CD14-positive monocyte (primary cell): ENCODE results near the gene TUBA3C. TPM values are rescaled to one million over a fixed set of nuclear protein-coding genes. Genes with fewer than 3 reads are reported as not detected.
A peak's percentile ranks its signal among the peaks of the same experiment; 100 is the strongest.
"Not testable (repeated sequence)": the region's sequence is repeated elsewhere in the genome, so short reads cannot be mapped to it uniquely, and the experiment has no call there.

Experiments
- DNase-seq, 3 donors: peaks; one replicate each; pipeline ENCODE4 v3.0.0-alpha.2; 2011 to 2022
- H2AFZ ChIP-seq: 2 replicates; pipeline ENCODE4 v1.6.0; 2012; ENCODE audit warnings: mild to moderate bottlenecking, low read depth, low read length, inconsistent platforms; ENCODE audit not compliant: insufficient read depth, poor library complexity, severe bottlenecking
- H3K27ac ChIP-seq, 2 donors: 1 replicate in 1 of 2; 2 replicates in 1 of 2; pipeline ENCODE4 v1.5.1; 2012 to 2013; ENCODE audit warnings: low read length in 2 of 2, control low read depth in 1 of 2, inconsistent platforms in 1 of 2, low read depth in 1 of 2, mild to moderate bottlenecking in 1 of 2
- H3K27me3 ChIP-seq, 2 donors: one replicate each; pipeline versions ENCODE4 v1.6.0 to v1.6.1; 2011 to 2013; ENCODE audit warnings: low read length in 2 of 2; ENCODE audit not compliant: control insufficient read depth in 2 of 2, insufficient read depth in 2 of 2
- H3K36me3 ChIP-seq, 2 donors: replicated peaks in 1 of 2; 1 replicate in 1 of 2; 2 replicates in 1 of 2; pipeline versions ENCODE4 v1.5.1 to v1.6.1; 2012 to 2013; ENCODE audit warnings: low read length in 2 of 2, control low read depth in 1 of 2, inconsistent platforms in 1 of 2, mild to moderate bottlenecking in 1 of 2; ENCODE audit not compliant: insufficient read depth in 2 of 2, control insufficient read depth in 1 of 2
- H3K4me1 ChIP-seq, 2 donors: 1 replicate in 1 of 2; 2 replicates in 1 of 2; pipeline versions ENCODE4 v1.5.1 to v1.6.1; 2012 to 2013; ENCODE audit warnings: low read length in 2 of 2, control low read depth in 1 of 2, inconsistent platforms in 1 of 2, mild to moderate bottlenecking in 1 of 2, moderate library complexity in 1 of 2; ENCODE audit not compliant: insufficient read depth in 2 of 2, control insufficient read depth in 1 of 2
- H3K4me2 ChIP-seq: replicated peaks from 2 replicates; pipeline ENCODE3; 2012; ENCODE audit warnings: low read length, moderate library complexity, mild to moderate bottlenecking; ENCODE audit not compliant: poor library complexity, severe bottlenecking; ENCODE audit errors: extremely low read depth
- H3K4me3 ChIP-seq, 3 experiments: fragments of 200-600 bp in 1 of 3; sonication (generic) in 1 of 3; replicated peaks in 1 of 3; 1 replicate in 2 of 3; 2 replicates in 1 of 3; pipeline ENCODE4 v1.5.1; 2011 to 2013; ENCODE audit warnings: low read length in 3 of 3, mild to moderate bottlenecking in 3 of 3, control low read depth in 2 of 3, low read depth in 2 of 3, inconsistent platforms in 1 of 3, moderate library complexity in 1 of 3
- H3K79me2 ChIP-seq: 2 replicates; pipeline ENCODE4 v1.6.0; 2012; ENCODE audit warnings: mild to moderate bottlenecking, control low read depth, inconsistent platforms, low read length, moderate library complexity; ENCODE audit not compliant: insufficient read depth
- H3K9ac ChIP-seq: 2 replicates; pipeline ENCODE4 v1.6.0; 2017; ENCODE audit warnings: low read length, mild to moderate bottlenecking; ENCODE audit not compliant: insufficient read depth, poor library complexity, severe bottlenecking
- H3K9me3 ChIP-seq, 2 donors: replicated peaks in 1 of 2; 1 replicate in 1 of 2; 2 replicates in 1 of 2; pipeline versions ENCODE4 v1.5.1 to v1.6.1; 2012 to 2013; ENCODE audit warnings: low read length in 2 of 2, control low read depth in 1 of 2; ENCODE audit not compliant: control insufficient read depth in 1 of 2, insufficient read depth in 1 of 2
- H4K20me1 ChIP-seq: 2 replicates; pipeline ENCODE4 v1.6.0; 2012; ENCODE audit warnings: mild to moderate bottlenecking, low read length, control low read depth, moderate library complexity; ENCODE audit not compliant: insufficient read depth
- H3K27ac Mint-ChIP-seq, 7 donors: one replicate each; pipeline ENCODE4 v1.8.0; 2020; ENCODE audit warnings: mild to moderate bottlenecking in 7 of 7, mixed read lengths in 7 of 7, moderate library complexity in 6 of 7, inconsistent platforms in 2 of 7
- H3K27me3 Mint-ChIP-seq, 3 donors: one replicate each; pipeline ENCODE4 v1.8.0; 2021 to 2022; ENCODE audit warnings: low read depth in 3 of 3, mild to moderate bottlenecking in 3 of 3, mixed read lengths in 3 of 3, moderate library complexity in 3 of 3, inconsistent platforms in 1 of 3
- H3K36me3 Mint-ChIP-seq, 2 donors: one replicate each; pipeline ENCODE4 v1.8.0; 2020; ENCODE audit warnings: mixed read lengths in 2 of 2, inconsistent platforms in 1 of 2, mild to moderate bottlenecking in 1 of 2
- H3K4me1 Mint-ChIP-seq: one replicate; pipeline ENCODE4 v1.8.0; 2020; ENCODE audit warnings: mild to moderate bottlenecking, mixed read lengths
- H3K4me3 Mint-ChIP-seq, 2 donors: one replicate each; pipeline ENCODE4 v1.8.0; 2020; ENCODE audit warnings: mild to moderate bottlenecking in 2 of 2, mixed read lengths in 2 of 2, moderate library complexity in 1 of 2
- H3K9me3 Mint-ChIP-seq, 7 donors: one replicate each; pipeline ENCODE4 v1.8.0; 2020 to 2022; ENCODE audit warnings: mixed read lengths in 7 of 7, mild to moderate bottlenecking in 6 of 7, moderate library complexity in 6 of 7, inconsistent platforms in 2 of 7
- WGBS: methylation state at CpG from one replicate; pipeline ENCODE4 v1.1.5; 2013; ENCODE audit warnings: missing lambda C conversion rate; ENCODE audit not compliant: insufficient coverage; 5-methylcytosine and 5-hydroxymethylcytosine counted together
- intact Hi-C, 2 donors: fragments of 100-400 bp; cut with micrococcal nuclease; formaldehyde crosslinking; loops; one replicate each; pipeline versions ENCODE4 v1.15.0 to v1.15.1; 2023
- polyA minus RNA-seq: library from RNA; depleted of rRNA, polyadenylated mRNA; stranded (reverse); fragments of >200 nt; gene quantifications from 2 replicates; pipeline ENCODE4 v1.2.3, GENCODE V29; 2012
- polyA plus RNA-seq, 3 donors: library from polyadenylated mRNA; depleted of rRNA in 1 of 3; unstranded in 2 of 3; stranded (reverse) in 1 of 3; fragments of 300-500 nt in 2 of 3; fragments of >200 nt in 1 of 3; fragmentation: Illumina TruSeq in 2 of 3; gene quantifications; 1 replicate in 2 of 3; 2 replicates in 1 of 3; pipeline ENCODE4 v1.2.3, GENCODE V29; 2012 to 2021
- total RNA-seq, 12 experiments: library from RNA in 1 of 12; stranded (reverse) in 1 of 12; fragments of 120-200 nt in 1 of 12; gene quantifications; one replicate each; pipeline ENCODE4 v1.2.4 and lab custom pipeline; 2013 to 2026; ENCODE audit warnings: mixed read lengths in 6 of 12, inconsistent platforms in 1 of 12
- TF ChIP-seq, protein P1 (sequence below): fragments of 200-600 bp; IDR thresholded peaks from one replicate; pipeline ENCODE4 v1.8.0; 2022; ENCODE audit warnings: antibody characterized with exemption, mild to moderate bottlenecking

TUBA3C gene
- total RNA-seq (2013) = not detected
- polyA plus RNA-seq (not detected), polyA minus RNA-seq (not detected in 2 replicates), total RNA-seq (lab: John Stamatoyannopoulos, UW) (0 to 0.30 (median 0) reads per million in 11 experiments)

DNA sequence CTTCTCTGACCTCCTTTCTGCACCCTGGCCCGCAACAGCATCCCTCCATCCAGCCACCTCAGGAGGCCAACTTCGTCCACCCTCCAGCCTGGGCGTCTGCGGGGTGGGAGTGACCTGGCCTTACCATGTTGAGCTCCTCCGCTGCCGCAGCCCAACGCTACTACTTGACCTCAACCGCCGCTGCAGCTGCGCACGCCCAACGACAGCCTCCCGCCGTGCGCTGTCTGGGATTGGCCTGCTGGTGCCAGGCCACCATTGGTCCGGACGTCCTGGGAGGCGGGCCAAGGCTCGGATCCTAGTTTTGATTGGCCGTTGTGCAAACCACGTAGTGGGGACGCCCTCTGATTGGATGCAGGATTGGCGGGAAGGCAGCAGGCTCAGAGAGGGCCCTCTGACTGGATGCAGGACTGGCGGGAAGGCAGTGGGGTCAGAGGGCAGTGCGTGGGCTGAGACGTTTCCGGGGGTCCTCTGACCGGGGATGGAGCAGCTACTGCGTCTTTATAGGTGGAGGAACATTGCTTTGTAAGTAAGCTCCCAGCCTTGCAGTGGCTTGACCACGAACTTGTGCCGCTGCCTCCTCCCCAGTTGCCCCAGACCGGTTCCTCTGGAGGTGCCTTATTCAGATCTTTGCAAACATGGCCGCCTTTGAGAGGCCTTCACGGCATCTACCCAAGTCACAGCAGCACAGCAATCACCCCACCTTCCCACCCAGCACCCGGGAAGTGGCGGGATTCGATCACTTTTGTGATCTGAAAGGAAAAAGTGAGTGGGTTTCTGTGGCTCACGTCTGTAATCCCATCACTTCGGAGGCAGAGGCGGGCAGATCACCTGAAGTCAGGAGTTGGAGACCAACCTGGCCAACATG lies at the start of gene TUBA3C:
Gene TUBA3C (minus strand): TSS at position 204 of the 865 bp plus-strand sequence. CDS start 77 bp downstream, at position 127.
- H3K9ac ChIP-seq = no peak within 1 kb of the TSS
- H3K27me3 ChIP-seq = no peaks in the 10 kb centered on the region
- no peaks in the 10 kb centered on the region for H3K4me1 ChIP-seq
- no peak within 1 kb of the TSS for H3K4me3 ChIP-seq
- H3K4me1 Mint-ChIP-seq = no peaks in the 10 kb centered on the region
- H3K27ac ChIP-seq = no peak within 1 kb of the TSS
- no peak within 1 kb of the TSS for H3K4me2 ChIP-seq
- no peak within 1 kb of the TSS for H3K27ac Mint-ChIP-seq
- peak within 1 kb of the TSS in 1 of 2 donors; percentile 37 for H3K4me3 Mint-ChIP-seq
- intact Hi-C loops = no loop called here
- peaks cover 51 to 81% of the 10 kb centered on the region in 2 donors for H3K9me3 ChIP-seq
- no peak for DNase-seq
- no peak within 1 kb of the TSS for H2AFZ ChIP-seq
- peaks cover 0 to 2% (median 0%) of the 10 kb centered on the region in 3 donors for H3K27me3 Mint-ChIP-seq
- H4K20me1 ChIP-seq = no peaks in the 10 kb centered on the region
- no peaks in the 10 kb centered on the region for H3K79me2 ChIP-seq
- no peaks in the 10 kb centered on the region for H3K36me3 Mint-ChIP-seq
- peaks cover 24 to 69% (median 45%) of the 10 kb centered on the region in 7 donors for H3K9me3 Mint-ChIP-seq
- 96% methylated on average over 34 of the region's 40 CpGs for WGBS
- H3K36me3 ChIP-seq = no peaks in the 10 kb centered on the region
- TF ChIP-seq, protein P1, sequence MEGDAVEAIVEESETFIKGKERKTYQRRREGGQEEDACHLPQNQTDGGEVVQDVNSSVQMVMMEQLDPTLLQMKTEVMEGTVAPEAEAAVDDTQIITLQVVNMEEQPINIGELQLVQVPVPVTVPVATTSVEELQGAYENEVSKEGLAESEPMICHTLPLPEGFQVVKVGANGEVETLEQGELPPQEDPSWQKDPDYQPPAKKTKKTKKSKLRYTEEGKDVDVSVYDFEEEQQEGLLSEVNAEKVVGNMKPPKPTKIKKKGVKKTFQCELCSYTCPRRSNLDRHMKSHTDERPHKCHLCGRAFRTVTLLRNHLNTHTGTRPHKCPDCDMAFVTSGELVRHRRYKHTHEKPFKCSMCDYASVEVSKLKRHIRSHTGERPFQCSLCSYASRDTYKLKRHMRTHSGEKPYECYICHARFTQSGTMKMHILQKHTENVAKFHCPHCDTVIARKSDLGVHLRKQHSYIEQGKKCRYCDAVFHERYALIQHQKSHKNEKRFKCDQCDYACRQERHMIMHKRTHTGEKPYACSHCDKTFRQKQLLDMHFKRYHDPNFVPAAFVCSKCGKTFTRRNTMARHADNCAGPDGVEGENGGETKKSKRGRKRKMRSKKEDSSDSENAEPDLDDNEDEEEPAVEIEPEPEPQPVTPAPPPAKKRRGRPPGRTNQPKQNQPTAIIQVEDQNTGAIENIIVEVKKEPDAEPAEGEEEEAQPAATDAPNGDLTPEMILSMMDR = no peak

DNA sequence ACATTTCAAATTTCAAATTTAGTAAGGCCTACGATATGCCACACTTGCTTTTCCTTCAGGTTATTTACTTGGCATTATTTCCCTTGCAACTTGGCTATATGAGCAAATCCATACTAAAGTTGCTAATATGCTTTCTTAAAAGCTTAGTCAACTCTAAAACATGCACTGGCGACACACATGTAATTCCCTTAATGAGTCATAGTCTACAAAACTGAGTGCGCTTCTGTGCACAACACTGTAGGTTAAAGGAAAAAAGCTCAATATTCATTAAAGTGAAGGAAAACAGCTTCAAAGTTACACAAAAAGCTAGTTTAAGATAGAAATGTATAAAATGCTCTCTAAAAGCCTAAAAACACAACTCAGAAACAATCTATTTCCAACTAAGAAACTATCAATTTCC lies 25.8 kb upstream of the TUBA3C start:
- H3K4me1 Mint-ChIP-seq, H3K9me3 ChIP-seq, H2AFZ ChIP-seq, H3K4me2 ChIP-seq, DNase-seq, H3K36me3 ChIP-seq, H3K27ac Mint-ChIP-seq, H3K36me3 Mint-ChIP-seq, H4K20me1 ChIP-seq, H3K79me2 ChIP-seq, H3K9me3 Mint-ChIP-seq, H3K27me3 Mint-ChIP-seq, H3K27me3 ChIP-seq, H3K4me1 ChIP-seq, H3K27ac ChIP-seq, H3K9ac ChIP-seq, H3K4me3 ChIP-seq, intact Hi-C loops, H3K4me3 Mint-ChIP-seq: not testable (repeated sequence)
- WGBS = no CpG with 5 or more reads among the region's 3 CpGs

DNA sequence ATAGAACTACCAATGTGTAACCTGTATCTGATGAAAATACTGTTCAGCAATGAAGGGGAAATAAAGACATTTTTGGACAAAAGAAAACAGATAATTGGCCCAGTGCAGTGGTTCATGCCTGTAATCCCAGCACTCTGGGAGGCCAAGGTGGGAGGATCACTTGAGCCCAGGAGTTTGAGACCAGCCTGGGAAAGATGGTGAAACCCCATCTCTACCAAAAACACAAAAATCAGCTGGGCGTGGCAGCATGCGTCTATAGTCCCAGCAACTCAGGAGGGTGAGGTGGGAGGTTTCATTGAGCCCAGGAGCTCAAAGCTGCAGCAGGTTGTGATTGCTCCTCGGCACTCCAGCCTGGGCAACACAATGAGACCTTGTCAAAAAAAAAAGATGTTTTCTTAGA lies 11.0 kb upstream of the TUBA3C start:
- H3K27me3 ChIP-seq, DNase-seq, H3K27me3 Mint-ChIP-seq, H3K79me2 ChIP-seq, H3K4me1 ChIP-seq, H3K4me1 Mint-ChIP-seq, H3K9ac ChIP-seq, H4K20me1 ChIP-seq, intact Hi-C loops, H3K27ac ChIP-seq, H3K4me3 Mint-ChIP-seq, H2AFZ ChIP-seq, H3K36me3 ChIP-seq, H3K27ac Mint-ChIP-seq, H3K36me3 Mint-ChIP-seq, H3K4me2 ChIP-seq, H3K4me3 ChIP-seq: not testable (repeated sequence)
- H3K9me3 ChIP-seq = peaks cover 8 to 16% of the 10 kb centered on the region in 2 donors
- WGBS = no CpG with 5 or more reads among the region's 3 CpGs
- peaks cover 4 to 41% (median 33%) of the 10 kb centered on the region in 7 donors for H3K9me3 Mint-ChIP-seq

DNA sequence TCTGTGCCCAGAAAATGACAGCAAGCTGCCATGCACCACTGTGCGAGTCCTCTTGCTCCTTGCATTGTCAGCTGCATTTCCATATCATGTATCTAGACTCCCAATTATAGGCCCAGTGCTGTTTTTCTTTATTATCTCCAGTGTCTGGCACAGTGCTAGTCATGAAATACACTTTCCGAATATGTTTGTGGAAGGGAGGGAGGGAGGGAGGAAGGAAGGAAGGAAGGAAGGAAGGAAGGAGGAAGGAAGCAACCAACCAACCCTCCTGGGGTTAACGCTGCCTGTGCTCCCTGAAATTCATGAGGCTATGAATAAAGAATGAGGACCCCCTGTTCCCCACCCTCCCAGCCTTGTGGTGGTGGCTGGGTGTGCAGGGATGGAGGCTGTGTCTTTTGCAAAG lies 8.3 kb upstream of the TUBA3C start:
- H3K4me1 ChIP-seq, H3K4me2 ChIP-seq, H3K27ac ChIP-seq, H3K36me3 Mint-ChIP-seq, H3K4me3 Mint-ChIP-seq, H3K27me3 ChIP-seq, H4K20me1 ChIP-seq, H3K79me2 ChIP-seq, intact Hi-C loops, H3K4me3 ChIP-seq, H3K27ac Mint-ChIP-seq, H3K4me1 Mint-ChIP-seq, H3K36me3 ChIP-seq, H2AFZ ChIP-seq, DNase-seq, H3K9ac ChIP-seq, H3K27me3 Mint-ChIP-seq: not testable (repeated sequence)
- peaks cover 4 to 28% of the 10 kb centered on the region in 2 donors for H3K9me3 ChIP-seq
- peaks cover 6 to 46% (median 27%) of the 10 kb centered on the region in 7 donors for H3K9me3 Mint-ChIP-seq
- WGBS = no CpG with 5 or more reads among the region's 3 CpGs
